ES-I3 (cell line): ENCODE results near the gene PPFIBP2.

Source experiments
- H3K36me3 ChIP-seq: 2 replicates; pipeline ENCODE4 v1.6.1; 2013; ENCODE audit warnings: mild to moderate bottlenecking, low read length, control low read depth, moderate library complexity; ENCODE audit not compliant: insufficient read depth
- H3K4me1 ChIP-seq: 2 replicates; pipeline ENCODE4 v1.6.1; 2013; ENCODE audit warnings: mild to moderate bottlenecking, control low read depth, low read length; ENCODE audit not compliant: insufficient read depth
- H3K9ac ChIP-seq: 2 replicates; pipeline ENCODE4 v1.6.1; 2013; ENCODE audit warnings: low read depth, mild to moderate bottlenecking, low read length, moderate library complexity
- H3K9me3 ChIP-seq: 2 replicates; pipeline ENCODE4 v1.6.1; 2013; ENCODE audit warnings: mild to moderate bottlenecking, low read length, moderate library complexity; ENCODE audit not compliant: control insufficient read depth, insufficient read depth

The PPFIBP2 gene

GRCh38 chr11:7527029-7527428 lies 13.2 kb downstream of the PPFIBP2 start:
- no peaks in the 10 kb centered on the region for H3K36me3 ChIP-seq
- no peaks in the 10 kb centered on the region for H3K9me3 ChIP-seq
- no peak overlapping the region for H3K9ac ChIP-seq
- H3K4me1 ChIP-seq, result no peaks in the 10 kb centered on the region

- Histone ChIP-seq H3K9ac (no peak overlapping the region), H3K36me3 (no peaks in the 10 kb centered on the region), H3K9me3 (no peaks in the 10 kb centered on the region), H3K4me1 (no peaks in the 10 kb centered on the region)
Measured at GRCh38 chr11:7528514-7529049, 14.8 kb downstream of the PPFIBP2 start.

- H3K9ac ChIP-seq, result no peak overlapping the region
- H3K4me1 ChIP-seq, result peaks cover 5% of the 10 kb centered on the region
- no peaks in the 10 kb centered on the region for H3K36me3 ChIP-seq
- no peaks in the 10 kb centered on the region for H3K9me3 ChIP-seq
Measured at GRCh38 chr11:7530013-7530640, 16.3 kb downstream of the PPFIBP2 start.

- no peaks in the 10 kb centered on the region for H3K36me3 ChIP-seq
- H3K4me1 ChIP-seq, result peaks cover 5% of the 10 kb centered on the region
- H3K9me3 ChIP-seq, result no peaks in the 10 kb centered on the region
- no peak overlapping the region for H3K9ac ChIP-seq
Measured at GRCh38 chr11:7531011-7531410, 17.2 kb downstream of the PPFIBP2 start.

GRCh38 chr11:7532405-7533145 lies 18.8 kb downstream of the PPFIBP2 start:
- Histone ChIP-seq H3K9ac (no peak overlapping the region), H3K9me3 (no peaks in the 10 kb centered on the region), H3K36me3 (no peaks in the 10 kb centered on the region), H3K4me1 (peaks cover 5% of the 10 kb centered on the region)

GRCh38 chr11:7533199-7534041 lies 19.6 kb downstream of the PPFIBP2 start:
- Histone ChIP-seq H3K9me3 (no peaks in the 10 kb centered on the region), H3K9ac (no peak overlapping the region), H3K36me3 (no peaks in the 10 kb centered on the region), H3K4me1 (peaks cover 5% of the 10 kb centered on the region)

GRCh38 chr11:7534042-7534378 lies 20.2 kb downstream of the PPFIBP2 start:
- Histone ChIP-seq H3K9ac (no peak overlapping the region), H3K9me3 (no peaks in the 10 kb centered on the region), H3K4me1 (peaks cover 5% of the 10 kb centered on the region), H3K36me3 (no peaks in the 10 kb centered on the region)

GRCh38 chr11:7536100-7536499 lies 22.3 kb downstream of the PPFIBP2 start:
- Histone ChIP-seq H3K4me1 (peaks cover 5% of the 10 kb centered on the region), H3K9ac (no peak overlapping the region), H3K36me3 (no peaks in the 10 kb centered on the region), H3K9me3 (no peaks in the 10 kb centered on the region)

- Histone ChIP-seq H3K9ac (no peak overlapping the region), H3K4me1 (peaks cover 5% of the 10 kb centered on the region), H3K36me3 (no peaks in the 10 kb centered on the region), H3K9me3 (no peaks in the 10 kb centered on the region)
Measured at GRCh38 chr11:7537265-7537664, 23.5 kb downstream of the PPFIBP2 start.

GRCh38 chr11:7538031-7538430 lies 24.2 kb downstream of the PPFIBP2 start:
- H3K4me1 ChIP-seq, result peaks cover 5% of the 10 kb centered on the region

GRCh38 chr11:7538466-7539454 lies 25.0 kb downstream of the PPFIBP2 start:
- no peaks in the 10 kb centered on the region for H3K9me3 ChIP-seq
- no peak overlapping the region for H3K9ac ChIP-seq
- H3K4me1 ChIP-seq, result peaks cover 4% of the 10 kb centered on the region
- no peaks in the 10 kb centered on the region for H3K36me3 ChIP-seq

More at GRCh38 chr11:7538031-7538430, 24.2 kb downstream of the PPFIBP2 start:
- Histone ChIP-seq H3K9ac (no peak overlapping the region), H3K36me3 (no peaks in the 10 kb centered on the region), H3K9me3 (no peaks in the 10 kb centered on the region)

- Histone ChIP-seq H3K9me3 (no peaks in the 10 kb centered on the region), H3K36me3 (no peaks in the 10 kb centered on the region), H3K4me1 (peaks cover 6% of the 10 kb centered on the region; the same call in 1 of the 2 replicates), H3K9ac (no peak overlapping the region)
Measured at GRCh38 chr11:7540830-7541555, 27.2 kb downstream of the PPFIBP2 start.

GRCh38 chr11:7543302-7543701 lies 29.5 kb downstream of the PPFIBP2 start:
- no peaks in the 10 kb centered on the region for H3K36me3 ChIP-seq
- H3K9me3 ChIP-seq, result no peaks in the 10 kb centered on the region
- peaks cover 13% of the 10 kb centered on the region; the same call in 1 of the 2 replicates for H3K4me1 ChIP-seq
- H3K9ac ChIP-seq, result no peak overlapping the region
